GM06990 (cell line): ENCODE results near the gene PI4KA.

Experiments
- DNase-seq: peaks from one replicate; pipeline ENCODE4 v3.0.0-alpha.2; 2011; ENCODE audit not compliant: insufficient read length; ENCODE audit errors: extremely low read depth
- H3K27me3 ChIP-seq: replicated peaks from 2 replicates; pipeline ENCODE4 v1.6.0; 2011; ENCODE audit warnings: low read length; ENCODE audit not compliant: control insufficient read depth, insufficient read depth
- H3K36me3 ChIP-seq: 2 replicates; pipeline ENCODE4 v1.5.1; 2011; ENCODE audit warnings: low read length; ENCODE audit not compliant: control insufficient read depth, insufficient read depth
- H3K4me3 ChIP-seq: replicated peaks from 2 replicates; pipeline ENCODE4 v1.5.1; 2011; ENCODE audit warnings: low read depth, mild to moderate bottlenecking, control low read depth, low read length
- CTCF ChIP-seq: IDR thresholded peaks from 2 replicates; pipeline ENCODE4 v1.5.1; 2011; ENCODE audit warnings: low read length, control low read depth, mild to moderate bottlenecking, inconsistent platforms; ENCODE audit not compliant: insufficient read depth, poor library complexity, severe bottlenecking

The PI4KA gene

DNA sequence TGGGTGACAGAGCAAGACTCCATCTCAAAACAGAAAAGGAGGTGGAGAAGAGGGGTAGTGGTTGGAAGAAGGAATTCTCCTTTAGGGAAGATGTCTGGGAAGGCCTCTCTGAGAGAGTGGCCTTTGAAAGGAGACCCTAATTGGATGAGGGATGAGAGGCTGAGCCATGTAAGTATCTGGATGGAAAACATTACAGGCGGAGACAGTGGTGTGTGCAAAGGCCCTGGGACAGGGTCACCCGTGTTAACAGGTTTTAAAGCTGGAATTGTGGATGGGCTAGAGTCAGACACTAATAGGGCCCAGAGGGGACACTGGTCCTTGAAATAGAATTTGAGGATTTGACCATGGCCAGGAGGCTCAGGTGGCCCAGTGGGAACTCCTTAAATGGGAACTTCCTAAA lies 10.6 kb upstream of the PI4KA start:
- H3K4me3 ChIP-seq: no peak overlapping the region
- no peak for TF ChIP-seq CTCF
- H3K36me3 ChIP-seq: peaks cover 10% of the 10 kb centered on the region
- no peak for DNase-seq
- no peaks in the 10 kb centered on the region for H3K27me3 ChIP-seq

DNA sequence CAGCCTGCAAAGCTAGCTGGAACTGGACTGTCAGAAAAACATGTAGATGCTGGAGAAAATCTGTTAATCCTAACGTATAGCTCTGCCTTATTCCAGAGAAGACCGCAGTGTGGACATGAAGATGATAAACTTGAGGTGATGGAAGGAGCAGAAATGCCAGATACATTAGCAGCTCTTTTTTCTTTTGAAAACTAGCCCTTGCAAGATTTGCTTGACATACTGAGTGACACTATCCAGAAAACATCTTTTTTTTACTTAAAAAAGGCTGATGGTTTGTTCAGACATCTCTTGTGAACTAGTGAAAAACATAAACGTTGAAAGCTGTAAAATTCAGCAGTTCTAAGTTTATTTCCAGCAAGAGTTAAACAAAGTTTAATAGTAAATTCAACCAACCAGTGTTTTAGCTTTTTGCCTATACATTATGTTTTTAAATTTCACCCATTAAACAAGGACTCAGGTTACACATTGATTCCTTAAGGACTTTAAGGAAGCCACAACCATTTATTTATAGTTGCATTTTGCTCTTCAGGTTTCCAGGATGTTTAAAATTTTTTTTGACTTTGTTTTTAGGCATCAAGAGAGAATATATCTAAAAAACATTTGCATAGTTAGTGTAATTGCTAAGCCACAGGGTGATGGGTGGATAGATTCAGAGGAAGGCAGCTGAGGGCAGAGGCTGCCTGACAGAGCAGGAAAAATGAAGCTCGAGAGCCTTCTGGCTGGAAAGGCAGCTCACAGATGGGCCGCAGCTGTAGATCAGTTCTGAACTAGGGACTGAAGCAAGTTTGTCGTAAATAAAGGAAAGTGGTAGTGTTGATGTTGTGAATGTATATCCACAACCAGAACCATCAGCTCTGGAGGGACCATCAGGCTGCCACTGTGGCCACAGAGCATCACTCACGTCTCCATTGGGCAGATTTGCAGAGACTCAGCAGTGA lies 9.7 kb upstream of the PI4KA start:
- Histone ChIP-seq H3K36me3 (peaks cover 7% of the 10 kb centered on the region), H3K4me3 (no peak overlapping the region), H3K27me3 (no peaks in the 10 kb centered on the region)
- DNase-seq: no peak
- no peak for TF ChIP-seq CTCF

- DNase-seq: no peak
- no peak for TF ChIP-seq CTCF
- Histone ChIP-seq H3K36me3 (peaks cover 9% of the 10 kb centered on the region), H3K4me3 (no peak overlapping the region), H3K27me3 (no peaks in the 10 kb centered on the region)
Measured at GRCh38 chr22:20867179-20868024, 8.8 kb upstream of the PI4KA start.

- H3K27me3 ChIP-seq: no peaks in the 10 kb centered on the region
- H3K4me3 ChIP-seq: no peak overlapping the region
- no peak for TF ChIP-seq CTCF
- H3K36me3 ChIP-seq: peaks cover 9% of the 10 kb centered on the region
- DNase-seq: no peak
Measured at GRCh38 chr22:20866736-20867135, 8.1 kb upstream of the PI4KA start.

DNA sequence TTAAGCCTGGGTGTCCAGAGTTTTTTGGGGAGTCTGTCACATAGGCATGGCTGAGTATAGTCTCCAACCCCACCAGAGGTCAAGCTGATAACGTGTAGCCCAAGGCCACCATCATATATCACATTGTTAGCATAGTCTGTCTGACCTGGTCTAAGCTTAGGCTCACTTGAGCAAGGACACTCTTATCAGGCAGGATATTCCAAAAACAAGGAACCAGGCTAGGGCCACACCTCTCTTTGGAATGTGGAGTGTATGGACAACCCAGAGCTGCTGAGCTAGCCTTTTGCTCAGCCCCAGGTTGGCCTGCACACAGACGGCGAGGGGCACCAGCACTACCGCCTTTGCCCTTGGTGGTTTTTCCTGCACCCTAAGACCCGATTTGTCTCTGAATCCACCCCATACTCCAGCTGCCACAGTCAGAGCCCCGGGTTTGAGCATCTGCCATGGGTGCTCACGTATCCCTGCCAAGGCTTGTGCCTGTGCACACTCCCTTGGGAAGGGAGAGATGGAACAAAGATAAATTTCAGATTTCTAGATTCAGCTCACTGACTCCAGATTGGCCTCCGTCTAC lies 7.3 kb upstream of the PI4KA start:
- no peak for TF ChIP-seq CTCF
- no peak for DNase-seq
- peaks cover 9% of the 10 kb centered on the region for H3K36me3 ChIP-seq

More for the DNA sequence above, 7.3 kb upstream of the PI4KA start:
- no peak overlapping the region for H3K4me3 ChIP-seq
- no peaks in the 10 kb centered on the region for H3K27me3 ChIP-seq
